Measurements from ENCODE around the gene SEM1.
"Not testable (repeated sequence)": the region's sequence is repeated elsewhere in the genome, so short reads cannot be mapped to it uniquely, and the experiment has no call there.

Gene SEM1

GRCh38 chr7:96700516-96700915, 9.1 kb downstream of the SEM1 start:
- no peak for DNase-seq

- DNase-seq = no peak
Measured at GRCh38 chr7:96699219-96699871, 10.3 kb downstream of the SEM1 start.

GRCh38 chr7:96698449-96698848, 11.2 kb downstream of the SEM1 start:
- not testable (repeated sequence) for DNase-seq

GRCh38 chr7:96697822-96698221, 11.8 kb downstream of the SEM1 start:
- no peak for DNase-seq

- no peak for DNase-seq
Measured at GRCh38 chr7:96695581-96695980, 14.1 kb downstream of the SEM1 start.

GRCh38 chr7:96694082-96694481, 15.6 kb downstream of the SEM1 start:
- no peak for DNase-seq

GRCh38 chr7:96691702-96692101, 17.9 kb downstream of the SEM1 start:
- DNase-seq = no peak

- DNase-seq = no peak
Measured at GRCh38 chr7:96689414-96689813, 20.2 kb downstream of the SEM1 start.

GRCh38 chr7:96686305-96686704, 23.3 kb downstream of the SEM1 start:
- DNase-seq = no peak

GRCh38 chr7:96685755-96686154, 23.9 kb downstream of the SEM1 start:
- DNase-seq = no peak

GRCh38 chr7:96685353-96685752, 24.3 kb downstream of the SEM1 start:
- no peak for DNase-seq

GRCh38 chr7:96679886-96680285, 29.8 kb downstream of the SEM1 start:
- no peak for DNase-seq

- DNase-seq = no peak
Measured at GRCh38 chr7:96676919-96677318, 32.7 kb downstream of the SEM1 start.

GRCh38 chr7:96675548-96675947, 34.1 kb downstream of the SEM1 start:
- DNase-seq = no peak

GRCh38 chr7:96674565-96674964, 35.1 kb downstream of the SEM1 start:
- no peak for DNase-seq

- no peak for DNase-seq
Measured at GRCh38 chr7:96671854-96672253, 37.8 kb downstream of the SEM1 start.

- peak; percentile 69 for DNase-seq
Measured at GRCh38 chr7:96670338-96671289, 39.0 kb downstream of the SEM1 start.

- no peak for DNase-seq
Measured at GRCh38 chr7:96669812-96670211, 39.8 kb downstream of the SEM1 start.

GRCh38 chr7:96667026-96667425, 42.6 kb downstream of the SEM1 start:
- DNase-seq = no peak

- DNase-seq = no peak
Measured at GRCh38 chr7:96665689-96666088, 44.0 kb downstream of the SEM1 start.

GRCh38 chr7:96664793-96665192, 44.9 kb downstream of the SEM1 start:
- no peak for DNase-seq

GRCh38 chr7:96663871-96664445, 45.7 kb downstream of the SEM1 start:
- no peak for DNase-seq

- no peak for DNase-seq
Measured at GRCh38 chr7:96663457-96663856, 46.2 kb downstream of the SEM1 start.

GRCh38 chr7:96662151-96662550, 47.5 kb downstream of the SEM1 start:
- DNase-seq = not testable (repeated sequence)

All from NCI-H1694 (cell line).